Mesendoderm (in vitro differentiated cells): ENCODE data around the gene NADK2. TPM values are rescaled to one million over a fixed set of nuclear protein-coding genes. Genes with fewer than 3 reads are reported as not detected.
"Not testable (repeated sequence)": the region's sequence is repeated elsewhere in the genome, so short reads cannot be mapped to it uniquely, and the experiment has no call there.

Experiments
- DNase-seq: peaks from one replicate; pipeline ENCODE4 v3.0.0; 2013
- H2AK5ac ChIP-seq: 2 replicates; pipeline ENCODE4 v1.6.1; 2013; ENCODE audit warnings: low read length, inconsistent platforms
- H2BK120ac ChIP-seq: 2 replicates; pipeline ENCODE4 v1.6.1; 2013; ENCODE audit warnings: low read depth, mild to moderate bottlenecking, low read length, moderate library complexity, mixed read lengths
- H2BK15ac ChIP-seq: replicated peaks from 2 replicates; pipeline ENCODE4 v1.6.1; 2013; ENCODE audit warnings: low read depth, mild to moderate bottlenecking, moderate library complexity
- H2BK5ac ChIP-seq: 2 replicates; pipeline ENCODE4 v1.6.1; 2013; ENCODE audit warnings: low read length, inconsistent platforms
- H3K18ac ChIP-seq: 2 replicates; pipeline ENCODE4 v1.6.1; 2013; ENCODE audit warnings: mild to moderate bottlenecking, low read length, mixed read lengths
- H3K23ac ChIP-seq: one replicate; pipeline ENCODE4 v1.6.1; 2013; ENCODE audit warnings: low read length
- H3K27ac ChIP-seq: 2 replicates; pipeline ENCODE4 v1.5.1; 2013; ENCODE audit warnings: low read depth, mild to moderate bottlenecking, inconsistent platforms, low read length, moderate library complexity
- H3K27me3 ChIP-seq: 2 replicates; pipeline ENCODE4 v1.6.1; 2013; ENCODE audit warnings: low read length, control low read depth, mild to moderate bottlenecking, inconsistent platforms; ENCODE audit not compliant: insufficient read depth, poor library complexity
- H3K36me3 ChIP-seq: 2 replicates; pipeline ENCODE4 v1.6.1; 2013; ENCODE audit warnings: low read length, inconsistent platforms; ENCODE audit not compliant: control insufficient read depth, insufficient read depth
- H3K4ac ChIP-seq: one replicate; pipeline ENCODE4 v1.6.1; 2013; ENCODE audit warnings: low read depth, mild to moderate bottlenecking, low read length, moderate library complexity
- H3K4me1 ChIP-seq: 2 replicates; pipeline ENCODE4 v1.6.1; 2013; ENCODE audit warnings: low read depth, low read length, inconsistent platforms; ENCODE audit not compliant: control insufficient read depth
- H3K4me2 ChIP-seq: 2 replicates; pipeline ENCODE4 v1.6.1; 2013; ENCODE audit warnings: low read length
- H3K4me3 ChIP-seq: 2 replicates; pipeline ENCODE4 v1.5.1; 2013; ENCODE audit warnings: mild to moderate bottlenecking, low read length
- H3K56ac ChIP-seq: one replicate; pipeline ENCODE4 v1.6.1; 2013; ENCODE audit warnings: low read length
- H3K79me1 ChIP-seq: 2 replicates; pipeline ENCODE4 v1.6.1; 2013; ENCODE audit warnings: low read length, inconsistent platforms
- H3K79me2 ChIP-seq: 2 replicates; pipeline ENCODE4 v1.6.1; 2013; ENCODE audit warnings: mild to moderate bottlenecking, low read length; ENCODE audit not compliant: control insufficient read depth, insufficient read depth
- H3K9ac ChIP-seq: 2 replicates; pipeline ENCODE4 v1.6.1; 2013; ENCODE audit warnings: low read length, inconsistent platforms
- H4K5ac ChIP-seq: one replicate; pipeline ENCODE4 v1.6.1; 2013; ENCODE audit warnings: low read length
- H4K8ac ChIP-seq: one replicate; pipeline ENCODE4 v1.6.1; 2013; ENCODE audit warnings: low read depth, mild to moderate bottlenecking, control low read depth, low read length, moderate library complexity
- WGBS: extraction: QIAGEN DNeasy Blood & Tissue Kit; methylation state at CpG from one replicate; pipeline ENCODE4 v1.1.7; 2013; ENCODE audit warnings: low lambda C conversion rate, missing lambda C conversion rate; ENCODE audit not compliant: insufficient coverage; ENCODE audit errors: extremely low coverage; 5-methylcytosine and 5-hydroxymethylcytosine counted together
- polyA plus RNA-seq, 2 experiments: library from polyadenylated mRNA; stranded (reverse); fragments of 200-250 nt; gene quantifications; one replicate each; pipeline ENCODE4 v1.2.3, GENCODE V29; 2013

NADK2 gene
- 6.0 TPM for polyA plus RNA-seq (2013, experiment 1 of 2)
- 5.9 TPM for polyA plus RNA-seq (2013, experiment 2 of 2)

GRCh38 chr5:36241631-36242533 lies at the start of gene NADK2:
TSS of gene NADK2 (minus strand) at chr5:36241925. CDS start at chr5:36241798, 127 bp downstream.
- peaks cover 2% of the 10 kb centered on the region for H3K4me1 ChIP-seq
- H2AK5ac ChIP-seq = no peak within 1 kb of the TSS
- H3K4me2 ChIP-seq = peak within 1 kb of the TSS; percentile 62
- peak within 1 kb of the TSS; percentile 53 for H3K23ac ChIP-seq
- H3K9ac ChIP-seq = peak within 1 kb of the TSS; percentile 86
- H3K27me3 ChIP-seq = no peaks in the 10 kb centered on the region
- no peak within 1 kb of the TSS for H2BK120ac ChIP-seq
- H3K4ac ChIP-seq = peak within 1 kb of the TSS; percentile 76
- peak within 1 kb of the TSS; percentile 34 for H3K27ac ChIP-seq
- H3K79me1 ChIP-seq = no peaks in the 10 kb centered on the region
- no peak within 1 kb of the TSS for H2BK15ac ChIP-seq
- WGBS = no CpG with 5 or more reads among the region's 100 CpGs
- no peaks in the 10 kb centered on the region for H3K79me2 ChIP-seq
- H3K4me3 ChIP-seq = peak within 1 kb of the TSS; percentile 15
- H3K18ac ChIP-seq = peak within 1 kb of the TSS; percentile 55
- H4K8ac ChIP-seq = no peak within 1 kb of the TSS
- no peak within 1 kb of the TSS for H2BK5ac ChIP-seq
- peak within 1 kb of the TSS; percentile 85 for H3K56ac ChIP-seq
- peak; percentile 99 for DNase-seq
- no peaks in the 10 kb centered on the region for H3K36me3 ChIP-seq
- H4K5ac ChIP-seq = no peak within 1 kb of the TSS

- H3K4me2 ChIP-seq = no peak overlapping the region
- no peaks in the 10 kb centered on the region for H3K79me2 ChIP-seq
- DNase-seq = peak; percentile 72
- H3K79me1 ChIP-seq = no peaks in the 10 kb centered on the region
- H3K4me3 ChIP-seq = no peak overlapping the region
- H2BK15ac ChIP-seq = no peak overlapping the region
- H3K56ac ChIP-seq = no peak overlapping the region
- no peak overlapping the region for H3K18ac ChIP-seq
- no peaks in the 10 kb centered on the region for H3K27me3 ChIP-seq
- no peak overlapping the region for H3K9ac ChIP-seq
- no peak overlapping the region for H3K27ac ChIP-seq
- no CpG with 5 or more reads among the region's 2 CpGs for WGBS
- peaks cover 6% of the 10 kb centered on the region for H3K4me1 ChIP-seq
- H4K5ac ChIP-seq = no peak overlapping the region
- H3K23ac ChIP-seq = no peak overlapping the region
- no peaks in the 10 kb centered on the region for H3K36me3 ChIP-seq
- no peak overlapping the region for H4K8ac ChIP-seq
- no peak overlapping the region for H2BK5ac ChIP-seq
- H3K4ac ChIP-seq = no peak overlapping the region
- no peak overlapping the region for H2BK120ac ChIP-seq
- H2AK5ac ChIP-seq = no peak overlapping the region
Measured at GRCh38 chr5:36285837-36286615, 44.3 kb upstream of the NADK2 start.

GRCh38 chr5:36283775-36284174 lies 42.0 kb upstream of the NADK2 start:
- H3K79me2 ChIP-seq, H2BK120ac ChIP-seq, H2AK5ac ChIP-seq, H2BK15ac ChIP-seq, H3K18ac ChIP-seq, H2BK5ac ChIP-seq, H4K5ac ChIP-seq, H3K9ac ChIP-seq, H3K27me3 ChIP-seq, H3K4me3 ChIP-seq, H3K23ac ChIP-seq, H3K4ac ChIP-seq, DNase-seq, H3K27ac ChIP-seq, H3K79me1 ChIP-seq, H3K4me1 ChIP-seq, H4K8ac ChIP-seq, H3K36me3 ChIP-seq, H3K4me2 ChIP-seq, H3K56ac ChIP-seq: not testable (repeated sequence)
- no CpG with 5 or more reads among the region's 3 CpGs for WGBS

- Histone ChIP-seq H3K4me1 (peaks cover 3% of the 10 kb centered on the region), H2BK15ac (no peak overlapping the region)
Measured at GRCh38 chr5:36281626-36282025, 39.9 kb upstream of the NADK2 start.

GRCh38 chr5:36279054-36279698 lies 37.5 kb upstream of the NADK2 start:
- no CpG with 5 or more reads among the region's 3 CpGs for WGBS
- DNase-seq = peak; percentile 14
- Histone ChIP-seq H4K5ac (no peak overlapping the region), H2BK5ac (no peak overlapping the region), H3K18ac (no peak overlapping the region), H3K4me2 (no peak overlapping the region), H3K27ac (no peak overlapping the region), H3K4me3 (no peak overlapping the region), H3K27me3 (no peaks in the 10 kb centered on the region), H3K79me2 (no peaks in the 10 kb centered on the region), H2BK120ac (no peak overlapping the region), H3K36me3 (no peaks in the 10 kb centered on the region), H2BK15ac (no peak overlapping the region), H3K4me1 (no peaks in the 10 kb centered on the region), H3K9ac (no peak overlapping the region), H3K56ac (no peak overlapping the region), H3K23ac (no peak overlapping the region), H4K8ac (no peak overlapping the region), H3K4ac (no peak overlapping the region), H2AK5ac (no peak overlapping the region), H3K79me1 (no peaks in the 10 kb centered on the region)

More at GRCh38 chr5:36281626-36282025, 39.9 kb upstream of the NADK2 start:
- DNase-seq = no peak
- no peak overlapping the region for H3K4me2 ChIP-seq
- no peak overlapping the region for H3K27ac ChIP-seq
- H3K79me2 ChIP-seq = no peaks in the 10 kb centered on the region
- no peaks in the 10 kb centered on the region for H3K79me1 ChIP-seq
- H3K23ac ChIP-seq = no peak overlapping the region
- no peak overlapping the region for H2BK120ac ChIP-seq
- H2BK5ac ChIP-seq = no peak overlapping the region
- no peak overlapping the region for H3K56ac ChIP-seq
- H3K36me3 ChIP-seq = no peaks in the 10 kb centered on the region
- no peak overlapping the region for H3K4ac ChIP-seq
- no peak overlapping the region for H4K8ac ChIP-seq
- H3K9ac ChIP-seq = no peak overlapping the region
- no CpG with 5 or more reads among the region's 2 CpGs for WGBS
- no peak overlapping the region for H4K5ac ChIP-seq
- no peak overlapping the region for H2AK5ac ChIP-seq
- H3K18ac ChIP-seq = no peak overlapping the region
- H3K27me3 ChIP-seq = no peaks in the 10 kb centered on the region
- H3K4me3 ChIP-seq = no peak overlapping the region
